CD4-positive, alpha-beta T cell treated with Interleukin-17A for 4 hours (primary cell): ENCODE measurements around the gene PLXNC1.

Experiments
- DNase-seq: peaks from one replicate; pipeline ENCODE4 v3.0.0-alpha.2; 2020; ENCODE audit warnings: mixed read lengths

PLXNC1 gene

GRCh38 chr12:94183708-94184379, 35.5 kb downstream of the PLXNC1 start:
- DNase-seq: no peak

GRCh38 chr12:94184995-94185719, 36.8 kb downstream of the PLXNC1 start:
- no peak for DNase-seq

- no peak for DNase-seq
Measured at GRCh38 chr12:94185801-94186200, 37.4 kb downstream of the PLXNC1 start.

DNA sequence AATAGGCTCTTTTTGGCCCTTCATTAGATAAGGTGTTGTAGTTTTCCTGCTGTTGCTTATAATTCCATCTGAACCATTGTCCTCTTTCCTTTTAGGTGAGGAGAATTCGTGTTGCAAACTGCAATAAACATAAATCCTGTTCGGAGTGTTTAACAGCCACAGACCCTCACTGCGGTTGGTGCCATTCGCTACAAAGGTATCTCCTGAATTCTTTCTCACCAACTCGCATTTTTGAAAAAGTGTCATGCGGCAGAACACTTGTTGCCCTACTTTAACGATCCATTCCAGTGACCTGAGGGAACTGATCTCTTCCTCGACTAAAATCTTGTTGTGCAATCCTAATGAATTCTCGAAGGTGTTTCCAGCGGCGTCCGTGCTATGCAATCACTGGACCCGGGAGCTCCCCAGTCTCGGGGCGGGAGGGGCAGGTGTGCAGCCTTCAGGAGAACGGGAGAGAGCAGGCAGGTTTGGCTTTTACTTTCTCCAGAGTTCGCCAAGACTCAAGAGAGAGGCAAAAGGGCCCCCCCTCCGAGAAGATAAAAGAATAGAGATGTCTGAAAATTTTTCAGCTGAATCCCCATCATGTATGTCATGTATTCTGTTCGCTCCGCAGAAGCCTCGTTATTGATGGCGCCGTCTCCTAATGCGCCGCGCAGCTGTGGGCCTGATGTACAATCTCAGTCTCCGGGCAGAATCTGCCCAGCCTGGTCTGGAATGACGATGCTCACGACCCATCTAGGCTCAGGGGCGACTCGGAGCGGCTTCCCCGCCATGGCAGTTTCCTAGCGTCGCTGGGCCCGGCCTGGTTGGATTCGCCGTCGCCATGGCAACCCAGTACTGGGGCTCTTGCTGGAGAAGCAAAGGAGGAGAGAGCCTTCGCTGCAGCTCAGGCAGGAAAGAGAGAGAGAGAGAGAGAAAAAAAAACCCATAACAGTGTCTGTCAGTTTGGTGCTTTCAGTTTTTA, 38.2 kb downstream of the PLXNC1 start:
- no peak for DNase-seq

- DNase-seq: no peak
Measured at GRCh38 chr12:94187361-94187760, 39.0 kb downstream of the PLXNC1 start.

GRCh38 chr12:94190623-94191022, 42.2 kb downstream of the PLXNC1 start:
- no peak for DNase-seq

DNA sequence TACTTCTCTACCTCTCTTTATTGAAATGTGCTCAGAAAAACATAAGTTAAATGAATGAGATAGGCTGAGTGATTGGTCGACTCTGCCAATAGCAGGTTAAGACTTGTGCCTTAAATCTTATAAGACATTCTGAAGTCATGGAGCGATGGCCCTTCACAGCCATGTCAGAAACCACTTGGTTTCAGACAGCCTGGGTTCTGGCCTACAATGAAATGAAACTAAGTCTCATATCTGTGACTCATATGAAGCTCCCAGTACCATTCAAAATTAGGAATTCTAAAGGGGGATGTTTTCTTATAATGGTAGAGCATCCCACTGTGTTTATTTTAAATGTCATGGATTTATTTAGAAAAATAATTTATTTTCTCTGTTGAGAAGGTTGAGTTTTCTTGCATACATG, 42.6 kb downstream of the PLXNC1 start:
- DNase-seq: no peak

- no peak for DNase-seq
Measured at GRCh38 chr12:94191811-94192210, 43.4 kb downstream of the PLXNC1 start.

- no peak for DNase-seq
Measured at GRCh38 chr12:94192506-94192905, 44.1 kb downstream of the PLXNC1 start.

DNA sequence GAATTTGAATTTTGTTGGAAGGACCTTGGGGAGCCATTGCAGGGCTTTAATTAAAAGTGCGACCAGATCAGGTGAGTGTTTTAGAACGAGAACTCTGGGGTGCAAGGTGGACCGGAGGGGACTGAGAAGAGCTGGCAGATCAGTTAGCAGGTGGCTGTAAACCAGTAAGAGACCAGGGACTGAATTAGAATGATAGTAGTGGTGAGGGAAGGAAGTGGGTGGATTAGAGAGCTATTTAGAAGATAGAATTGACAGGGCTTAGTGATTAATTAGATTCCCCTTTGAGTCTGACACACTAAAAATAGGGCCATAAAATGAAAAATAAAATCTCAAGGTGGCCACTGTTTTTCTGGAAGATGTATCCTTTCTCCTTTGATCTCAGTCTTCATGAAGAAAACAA, 44.8 kb downstream of the PLXNC1 start:
- no peak for DNase-seq

GRCh38 chr12:94195483-94195882, 47.1 kb downstream of the PLXNC1 start:
- no peak for DNase-seq

DNA sequence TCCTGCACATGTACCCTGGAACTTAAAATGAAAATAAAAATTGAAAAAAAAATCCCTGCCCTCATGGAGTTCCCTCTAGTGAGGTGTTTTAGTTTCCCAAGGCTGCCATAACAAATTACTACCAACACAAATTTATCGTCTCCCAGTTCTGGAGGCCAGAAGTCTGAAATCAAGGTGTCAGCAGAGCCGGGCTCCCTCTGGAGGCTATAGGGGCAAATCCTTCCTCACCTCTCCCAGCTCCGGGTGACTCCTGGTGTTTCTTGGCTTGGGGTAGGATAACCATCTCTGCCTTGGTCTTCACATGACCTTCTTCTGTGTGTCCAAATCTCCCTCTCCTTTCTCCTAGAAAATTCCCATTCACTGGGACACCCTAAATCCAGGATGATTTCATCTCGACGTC, 50.1 kb downstream of the PLXNC1 start:
- no peak for DNase-seq

DNA sequence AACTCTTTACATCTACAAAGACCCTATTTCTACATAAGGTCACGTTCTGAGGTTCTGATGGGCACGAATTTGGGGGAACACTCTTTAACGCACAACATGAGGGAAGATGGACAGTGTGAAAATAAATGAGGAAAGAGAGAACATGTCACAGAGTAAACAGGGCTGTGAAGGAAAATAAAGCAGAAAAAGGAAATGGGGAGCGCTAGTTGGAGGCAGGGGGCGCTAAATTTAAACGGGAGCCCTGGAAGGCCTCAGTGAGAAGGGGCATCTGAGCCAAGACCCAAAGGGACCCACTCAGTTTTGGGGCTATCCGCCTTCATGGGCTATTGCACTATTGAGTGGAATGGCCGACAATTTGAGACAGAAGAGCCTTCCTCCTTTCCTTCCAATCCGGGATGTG, 50.5 kb downstream of the PLXNC1 start:
- DNase-seq: no peak

GRCh38 chr12:94200069-94200468, 51.7 kb downstream of the PLXNC1 start:
- DNase-seq: no peak

DNA sequence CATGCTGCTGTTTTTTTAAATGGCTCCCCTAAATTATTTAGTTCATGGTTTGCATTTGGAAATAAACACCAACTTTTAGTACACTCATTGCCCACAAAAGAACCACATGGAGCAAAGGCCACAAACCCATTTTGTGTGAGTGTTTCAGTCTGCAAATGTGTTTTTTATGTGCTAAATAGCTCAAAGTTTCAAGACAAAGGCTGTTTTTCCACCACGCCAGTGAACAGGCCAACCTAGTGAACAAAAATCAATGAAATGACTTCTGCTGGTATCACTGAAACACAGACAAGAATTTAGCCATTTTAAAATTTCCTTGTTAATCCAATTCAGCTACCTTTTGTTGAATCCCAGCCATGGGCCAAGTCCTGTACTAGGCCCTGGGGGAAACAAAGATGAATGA, 52.3 kb downstream of the PLXNC1 start:
- DNase-seq: no peak

DNA sequence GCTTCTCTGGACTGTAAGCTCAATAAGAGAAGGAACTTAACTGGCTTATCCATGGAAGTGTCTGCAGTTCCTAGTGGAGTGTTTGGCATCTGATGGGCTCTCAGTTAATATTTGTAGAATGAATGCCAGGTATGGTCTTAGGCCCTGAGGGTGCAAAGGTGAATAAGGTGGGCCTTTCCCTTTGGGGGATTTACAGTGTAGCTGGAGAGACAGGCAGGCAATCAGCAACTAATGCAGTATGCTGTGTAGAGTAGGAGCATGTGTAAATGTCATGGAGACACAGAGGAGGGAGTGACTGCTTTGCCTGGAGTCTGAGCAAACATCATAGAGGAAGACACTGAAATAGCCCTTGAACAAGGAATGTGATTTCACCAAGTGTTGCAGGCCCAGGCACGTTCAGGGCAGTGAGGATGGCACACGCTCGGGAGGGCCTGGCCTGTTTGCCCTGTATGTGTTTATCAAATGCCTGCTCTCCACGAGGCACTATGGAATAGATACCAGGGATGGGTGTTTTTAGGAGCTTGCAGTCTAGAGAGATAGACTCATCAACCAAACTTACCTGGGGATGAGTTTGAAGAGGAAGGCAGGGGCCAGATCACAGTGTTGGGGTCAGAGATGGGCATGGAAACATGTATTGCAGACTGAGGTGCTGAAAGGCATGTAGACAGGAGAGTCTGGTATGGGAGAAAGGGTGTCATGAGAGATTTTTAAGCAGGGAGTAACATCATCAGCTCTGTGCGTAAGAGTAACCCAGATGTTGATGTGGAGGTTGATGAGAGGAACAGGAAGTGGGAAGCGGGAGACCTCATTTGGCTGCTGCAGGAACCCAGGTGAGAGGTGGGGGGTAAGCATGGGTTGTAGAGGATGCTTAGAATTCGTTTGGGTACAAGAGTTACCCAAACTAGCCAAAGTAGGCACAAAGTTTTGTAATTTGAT, 54.1 kb downstream of the PLXNC1 start:
- no peak for DNase-seq

- no peak for DNase-seq
Measured at GRCh38 chr12:94203181-94203546, 54.8 kb downstream of the PLXNC1 start.

GRCh38 chr12:94203796-94204195, 55.4 kb downstream of the PLXNC1 start:
- no peak for DNase-seq

- no peak for DNase-seq
Measured at GRCh38 chr12:94204499-94205247, 56.3 kb downstream of the PLXNC1 start.

- DNase-seq: no peak
Measured at GRCh38 chr12:94205822-94206221, 57.4 kb downstream of the PLXNC1 start.

GRCh38 chr12:94206886-94207285, 58.5 kb downstream of the PLXNC1 start:
- DNase-seq: no peak

DNA sequence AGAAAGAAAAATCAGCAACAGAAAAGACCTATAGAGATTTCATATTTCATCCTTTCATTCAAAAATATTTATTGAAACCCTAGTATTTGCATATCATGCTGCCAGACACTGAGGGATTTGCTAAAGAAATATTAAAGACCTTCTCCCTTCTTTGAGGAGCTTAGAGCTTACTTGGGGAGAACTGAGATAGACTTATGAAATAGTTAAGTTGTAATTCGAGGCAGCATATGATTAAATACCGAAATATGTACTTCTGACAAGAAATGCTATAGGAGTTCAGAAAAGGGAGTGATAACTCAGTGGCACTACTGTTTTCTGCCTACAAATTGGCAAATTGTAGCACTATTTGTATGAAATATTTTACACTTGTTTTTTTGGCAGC, 59.1 kb downstream of the PLXNC1 start:
- no peak for DNase-seq
